DND-41 (cell line): ENCODE results near the gene ATXN7L2.

ENCODE experiments used
- EZH2 ChIP-seq: IDR thresholded peaks from 3 replicates; pipeline ENCODE4 v1.6.1; 2012; ENCODE audit warnings: borderline replicate concordance, low read depth, mild to moderate bottlenecking, moderate library complexity, low read length, inconsistent platforms; ENCODE audit not compliant: severe bottlenecking
- TF ChIP-seq, protein P1 (sequence below): IDR thresholded peaks from 2 replicates; pipeline ENCODE4 v1.5.1; 2012; ENCODE audit warnings: borderline replicate concordance, low read length, moderate library complexity, mild to moderate bottlenecking; ENCODE audit not compliant: poor library complexity, severe bottlenecking; ENCODE audit errors: extremely low read depth

DNA sequence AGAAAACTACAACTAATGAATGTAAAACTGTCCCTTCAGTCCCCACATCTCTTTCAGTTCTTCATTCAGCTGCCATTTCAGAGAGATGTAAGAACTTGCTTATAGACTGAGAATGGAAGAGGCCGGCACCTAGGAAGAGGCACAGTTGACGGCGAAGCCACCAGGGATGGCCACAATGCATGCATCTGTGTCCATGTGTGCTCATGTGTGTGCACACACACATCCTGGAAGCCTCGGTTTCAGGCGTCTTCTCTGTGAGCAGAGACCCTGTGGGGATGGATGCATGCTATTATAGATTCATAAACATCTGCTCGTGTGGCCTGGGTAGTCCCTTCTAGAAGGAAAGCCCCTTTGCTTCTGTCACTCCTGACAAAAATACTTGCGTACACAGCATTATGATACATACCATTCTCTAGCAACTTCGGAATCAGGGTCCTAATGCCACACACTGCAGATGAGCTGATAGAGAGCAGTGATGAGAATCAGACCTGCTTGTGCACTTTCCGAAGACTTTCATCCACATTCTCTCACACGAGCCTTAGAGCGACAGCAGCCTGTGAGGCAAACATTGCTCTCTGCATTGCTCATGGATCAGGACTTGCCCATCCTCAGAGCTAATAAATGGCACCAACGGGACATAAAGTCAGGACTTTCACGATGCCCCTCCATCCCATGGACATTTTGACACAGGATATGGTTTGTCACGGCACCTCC, 43.5 kb downstream of the ATXN7L2 start:
- TF ChIP-seq, protein P1, sequence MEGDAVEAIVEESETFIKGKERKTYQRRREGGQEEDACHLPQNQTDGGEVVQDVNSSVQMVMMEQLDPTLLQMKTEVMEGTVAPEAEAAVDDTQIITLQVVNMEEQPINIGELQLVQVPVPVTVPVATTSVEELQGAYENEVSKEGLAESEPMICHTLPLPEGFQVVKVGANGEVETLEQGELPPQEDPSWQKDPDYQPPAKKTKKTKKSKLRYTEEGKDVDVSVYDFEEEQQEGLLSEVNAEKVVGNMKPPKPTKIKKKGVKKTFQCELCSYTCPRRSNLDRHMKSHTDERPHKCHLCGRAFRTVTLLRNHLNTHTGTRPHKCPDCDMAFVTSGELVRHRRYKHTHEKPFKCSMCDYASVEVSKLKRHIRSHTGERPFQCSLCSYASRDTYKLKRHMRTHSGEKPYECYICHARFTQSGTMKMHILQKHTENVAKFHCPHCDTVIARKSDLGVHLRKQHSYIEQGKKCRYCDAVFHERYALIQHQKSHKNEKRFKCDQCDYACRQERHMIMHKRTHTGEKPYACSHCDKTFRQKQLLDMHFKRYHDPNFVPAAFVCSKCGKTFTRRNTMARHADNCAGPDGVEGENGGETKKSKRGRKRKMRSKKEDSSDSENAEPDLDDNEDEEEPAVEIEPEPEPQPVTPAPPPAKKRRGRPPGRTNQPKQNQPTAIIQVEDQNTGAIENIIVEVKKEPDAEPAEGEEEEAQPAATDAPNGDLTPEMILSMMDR: no peak
- no peak for TF ChIP-seq EZH2
